Esophagus muscularis mucosa (tissue), 4 donors: ENCODE data around the gene EP400.

ENCODE experiments used
- EP300 ChIP-seq: sonication (generic); formaldehyde crosslinking; IDR thresholded peaks from one replicate; pipeline ENCODE4 v1.6.1; 2017; ENCODE audit warnings: antibody characterized with exemption
- POLR2A ChIP-seq: fragments of 450-650 bp; IDR thresholded peaks from one replicate; pipeline ENCODE4 v1.6.1; 2017; ENCODE audit warnings: antibody characterized with exemption, moderate library complexity, mild to moderate bottlenecking, low read depth
- POLR2AphosphoS5 ChIP-seq, 2 donors: sonication (generic); formaldehyde crosslinking; IDR thresholded peaks; one replicate each; pipeline ENCODE4 v1.6.1; 2017; ENCODE audit warnings: antibody characterized with exemption in 2 of 2
- TF ChIP-seq, protein P1 (sequence below), 3 experiments: fragments of 200-600 bp in 2 of 3; fragments of 450-650 bp in 1 of 3; sonication (generic) in 2 of 3; IDR thresholded peaks; one replicate each; pipeline ENCODE4 v1.5.1; 2017 to 2019; ENCODE audit warnings: antibody characterized with exemption in 3 of 3, mild to moderate bottlenecking in 2 of 3, moderate library complexity in 1 of 3

DNA sequence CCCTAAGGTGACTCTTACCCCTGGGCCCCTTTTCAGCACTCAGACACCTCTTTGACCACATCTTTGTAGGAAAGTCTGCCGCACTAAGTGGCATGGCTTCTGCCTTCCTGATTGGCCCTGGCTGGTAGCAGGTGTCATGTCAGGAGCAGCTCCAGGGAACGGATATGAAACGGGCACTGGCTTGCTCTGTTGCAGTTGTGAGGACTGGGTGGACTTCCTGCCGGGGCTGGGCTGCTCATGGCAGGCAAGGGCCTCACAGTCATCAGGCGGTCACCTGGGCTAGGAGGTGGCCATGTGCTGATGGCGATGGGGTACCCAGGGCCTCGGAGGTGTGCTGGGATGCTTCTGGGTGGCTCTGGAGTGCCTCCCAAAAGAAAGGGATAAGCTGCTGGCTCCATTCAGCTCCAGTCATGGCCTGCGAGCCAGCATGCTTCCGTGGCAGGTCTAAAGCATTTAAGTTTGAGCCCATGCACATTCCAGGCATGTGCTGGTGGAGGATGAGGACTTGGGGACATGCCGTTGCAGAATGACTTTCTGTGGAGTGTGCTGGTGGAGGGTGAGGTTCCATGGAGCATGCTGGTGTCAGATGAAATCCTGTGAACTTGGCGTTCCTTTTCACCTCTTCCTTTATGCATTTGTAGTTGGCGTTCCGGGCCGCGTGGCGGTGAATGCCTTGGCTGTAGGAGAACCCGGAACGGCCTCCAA lies 77.2 kb downstream of the EP400 start:
- TF ChIP-seq, protein P1, sequence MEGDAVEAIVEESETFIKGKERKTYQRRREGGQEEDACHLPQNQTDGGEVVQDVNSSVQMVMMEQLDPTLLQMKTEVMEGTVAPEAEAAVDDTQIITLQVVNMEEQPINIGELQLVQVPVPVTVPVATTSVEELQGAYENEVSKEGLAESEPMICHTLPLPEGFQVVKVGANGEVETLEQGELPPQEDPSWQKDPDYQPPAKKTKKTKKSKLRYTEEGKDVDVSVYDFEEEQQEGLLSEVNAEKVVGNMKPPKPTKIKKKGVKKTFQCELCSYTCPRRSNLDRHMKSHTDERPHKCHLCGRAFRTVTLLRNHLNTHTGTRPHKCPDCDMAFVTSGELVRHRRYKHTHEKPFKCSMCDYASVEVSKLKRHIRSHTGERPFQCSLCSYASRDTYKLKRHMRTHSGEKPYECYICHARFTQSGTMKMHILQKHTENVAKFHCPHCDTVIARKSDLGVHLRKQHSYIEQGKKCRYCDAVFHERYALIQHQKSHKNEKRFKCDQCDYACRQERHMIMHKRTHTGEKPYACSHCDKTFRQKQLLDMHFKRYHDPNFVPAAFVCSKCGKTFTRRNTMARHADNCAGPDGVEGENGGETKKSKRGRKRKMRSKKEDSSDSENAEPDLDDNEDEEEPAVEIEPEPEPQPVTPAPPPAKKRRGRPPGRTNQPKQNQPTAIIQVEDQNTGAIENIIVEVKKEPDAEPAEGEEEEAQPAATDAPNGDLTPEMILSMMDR (IDR thresholded peaks at IDR 0.05) = no peak
- TF ChIP-seq POLR2A = no peak
- TF ChIP-seq EP300 = no peak
- TF ChIP-seq POLR2AphosphoS5 (IDR thresholded peaks at IDR 0.05) = no peak
